Bronchial epithelial cell (primary cell): ENCODE results near the gene TECPR2. TPM values are rescaled to one million over a fixed set of nuclear protein-coding genes. Genes with fewer than 3 reads are reported as not detected.

Source experiments
- DNase-seq: peaks from one replicate; pipeline ENCODE4 v3.0.0-alpha.2; 2010; ENCODE audit warnings: low read depth
- FAIRE-seq: peaks from 2 replicates; lab custom pipeline; 2011; peaks lifted over from hg19 to GRCh38; lab: Jason Lieb, UNC
- H3K27me3 ChIP-seq: 2 replicates; pipeline ENCODE4 v1.5.1; 2011; ENCODE audit warnings: low read length; ENCODE audit not compliant: control insufficient read depth, insufficient read depth
- H3K36me3 ChIP-seq: 2 replicates; pipeline ENCODE4 v1.5.1; 2011; ENCODE audit warnings: low read length; ENCODE audit not compliant: control insufficient read depth, insufficient read depth
- H3K4me3 ChIP-seq: 2 replicates; pipeline ENCODE4 v1.5.1; 2011; ENCODE audit warnings: mild to moderate bottlenecking, low read depth, low read length, control low read depth
- total RNA-seq: library from RNA; depleted of rRNA; stranded (reverse); fragments of >200 nt; gene quantifications from 2 replicates; pipeline ENCODE4 v1.2.1, GENCODE V29; 2014
- TF ChIP-seq, protein P1 (sequence below): IDR thresholded peaks from 2 replicates; pipeline ENCODE4 v1.5.1; 2011; ENCODE audit warnings: mild to moderate bottlenecking, moderate library complexity, low read length, control low read depth, inconsistent platforms; ENCODE audit not compliant: insufficient read depth, severe bottlenecking

TECPR2 gene
- total RNA-seq, 1 donor from 2014 or later: 4.7 TPM

DNA sequence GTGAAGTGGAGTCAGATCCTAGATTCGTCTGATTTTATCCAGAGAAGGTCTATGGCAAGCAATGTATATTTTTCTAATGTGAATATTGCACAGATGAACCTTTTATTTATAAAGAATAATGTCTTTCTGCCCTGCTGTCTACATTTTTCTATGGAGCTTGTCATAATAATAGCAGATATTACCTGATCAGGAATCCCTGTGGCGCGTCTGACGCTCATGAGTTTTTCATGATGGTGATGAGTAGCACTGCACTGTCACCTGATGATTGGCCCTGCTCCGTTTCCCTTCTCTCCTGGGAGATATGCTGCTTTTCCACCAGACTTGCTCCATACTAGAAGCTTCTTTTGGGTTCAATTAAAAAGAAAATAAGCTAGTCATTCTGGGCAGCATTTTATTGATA is 20.5 kb upstream of the TECPR2 start:
- Histone ChIP-seq H3K36me3 (peaks cover 18% of the 10 kb centered on the region), H3K27me3 (no peaks in the 10 kb centered on the region), H3K4me3 (no peak overlapping the region)
- TF ChIP-seq, protein P1, sequence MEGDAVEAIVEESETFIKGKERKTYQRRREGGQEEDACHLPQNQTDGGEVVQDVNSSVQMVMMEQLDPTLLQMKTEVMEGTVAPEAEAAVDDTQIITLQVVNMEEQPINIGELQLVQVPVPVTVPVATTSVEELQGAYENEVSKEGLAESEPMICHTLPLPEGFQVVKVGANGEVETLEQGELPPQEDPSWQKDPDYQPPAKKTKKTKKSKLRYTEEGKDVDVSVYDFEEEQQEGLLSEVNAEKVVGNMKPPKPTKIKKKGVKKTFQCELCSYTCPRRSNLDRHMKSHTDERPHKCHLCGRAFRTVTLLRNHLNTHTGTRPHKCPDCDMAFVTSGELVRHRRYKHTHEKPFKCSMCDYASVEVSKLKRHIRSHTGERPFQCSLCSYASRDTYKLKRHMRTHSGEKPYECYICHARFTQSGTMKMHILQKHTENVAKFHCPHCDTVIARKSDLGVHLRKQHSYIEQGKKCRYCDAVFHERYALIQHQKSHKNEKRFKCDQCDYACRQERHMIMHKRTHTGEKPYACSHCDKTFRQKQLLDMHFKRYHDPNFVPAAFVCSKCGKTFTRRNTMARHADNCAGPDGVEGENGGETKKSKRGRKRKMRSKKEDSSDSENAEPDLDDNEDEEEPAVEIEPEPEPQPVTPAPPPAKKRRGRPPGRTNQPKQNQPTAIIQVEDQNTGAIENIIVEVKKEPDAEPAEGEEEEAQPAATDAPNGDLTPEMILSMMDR: no peak
- FAIRE-seq (no peak), DNase-seq (no peak)

DNA sequence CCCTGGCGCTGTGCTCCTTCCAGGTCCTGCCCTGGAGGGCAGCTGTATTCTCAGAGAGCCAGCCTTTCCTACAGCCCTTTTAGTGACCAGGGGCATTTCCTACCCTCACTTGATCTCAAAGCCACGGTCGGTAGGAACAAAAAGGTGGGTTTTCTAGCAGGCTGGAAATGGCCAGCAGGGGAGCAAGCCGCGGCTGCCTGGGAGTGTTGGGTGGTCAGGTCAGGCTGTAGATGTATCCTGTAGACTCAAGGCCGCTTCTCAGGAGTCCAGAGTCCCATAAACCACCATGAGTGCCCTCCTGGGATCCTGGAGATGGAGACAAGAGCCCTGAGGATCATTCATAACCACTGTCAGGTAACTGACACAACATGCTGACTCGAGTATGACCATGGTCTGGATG is 18.7 kb upstream of the TECPR2 start:
- TF ChIP-seq, protein P1: no peak
- H3K36me3 ChIP-seq: peaks cover 14% of the 10 kb centered on the region
- no peak for FAIRE-seq

DNA sequence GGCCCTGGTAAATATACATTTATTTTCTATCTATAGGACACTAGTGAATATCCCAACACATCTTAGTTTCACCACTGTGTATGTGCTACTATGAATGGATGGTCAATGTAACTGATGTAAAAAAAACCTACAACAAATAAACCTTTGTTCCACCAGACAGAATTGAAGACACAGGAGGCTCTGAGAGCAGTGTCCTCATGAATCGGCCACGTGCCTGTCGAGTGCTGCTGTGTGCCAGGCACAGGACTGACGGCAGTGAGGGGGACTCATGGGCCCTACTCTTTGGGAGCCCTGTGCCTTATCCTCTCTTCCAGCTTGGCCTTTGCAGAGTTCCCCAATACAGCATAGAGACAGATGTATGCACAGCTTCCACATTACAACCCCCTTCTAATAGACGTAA is 18.3 kb upstream of the TECPR2 start:
- H3K36me3 ChIP-seq: peaks cover 12% of the 10 kb centered on the region
- TF ChIP-seq, protein P1: no peak
- peak; percentile 84 for FAIRE-seq

More for the DNA sequence above, 18.7 kb upstream of the TECPR2 start:
- Histone ChIP-seq H3K4me3 (no peak overlapping the region), H3K27me3 (no peaks in the 10 kb centered on the region)
- no peak for DNase-seq

DNA sequence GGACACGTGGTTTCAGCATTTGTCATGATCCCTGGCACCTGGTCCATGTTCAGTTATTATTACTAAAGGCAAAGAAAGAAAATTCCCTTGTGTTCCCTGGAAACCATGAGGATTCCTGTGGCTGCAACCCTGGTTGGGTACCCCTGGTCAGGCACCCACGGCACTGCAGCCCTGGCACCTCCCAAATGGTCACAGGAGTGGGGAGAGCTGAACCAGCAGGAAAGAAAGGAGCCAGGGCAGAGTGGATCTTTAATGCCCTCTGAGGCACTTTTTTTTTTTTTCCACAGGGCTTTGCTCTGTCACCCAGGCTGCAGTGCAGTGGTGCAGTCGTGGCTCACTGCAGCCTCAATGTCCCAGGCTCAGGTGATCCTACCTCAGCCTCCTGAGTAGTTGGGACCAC is 17.5 kb upstream of the TECPR2 start:
- H3K4me3 ChIP-seq: no peak overlapping the region
- no peak for FAIRE-seq
- H3K36me3 ChIP-seq: peaks cover 12% of the 10 kb centered on the region
- TF ChIP-seq, protein P1: no peak
- no peak for DNase-seq
- H3K27me3 ChIP-seq: no peaks in the 10 kb centered on the region

More for the DNA sequence above, 18.3 kb upstream of the TECPR2 start:
- DNase-seq: no peak
- Histone ChIP-seq H3K27me3 (no peaks in the 10 kb centered on the region), H3K4me3 (no peak overlapping the region)

DNA sequence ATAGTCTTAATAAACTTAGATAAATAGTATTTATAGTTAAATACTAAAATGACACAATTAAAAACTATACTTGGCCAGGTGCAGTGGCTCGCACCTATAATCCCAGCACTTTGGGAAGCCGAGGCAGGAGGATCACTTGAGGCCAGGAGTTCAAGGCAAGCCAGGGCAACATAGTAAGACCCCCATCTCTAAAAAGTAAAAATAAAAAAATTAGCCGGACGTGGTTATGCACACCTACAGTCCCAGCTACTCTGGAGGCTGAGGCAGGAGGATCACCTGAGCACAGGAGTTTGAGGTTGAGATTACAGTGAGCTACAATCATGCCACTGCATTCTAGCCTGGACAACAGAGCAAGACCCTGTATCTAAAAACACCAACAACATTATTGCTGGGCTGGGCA is 16.1 kb upstream of the TECPR2 start:
- TF ChIP-seq, protein P1: no peak
- Histone ChIP-seq H3K4me3 (no peak overlapping the region), H3K27me3 (no peaks in the 10 kb centered on the region), H3K36me3 (peaks cover 10% of the 10 kb centered on the region)
- FAIRE-seq (no peak), DNase-seq (no peak)

DNA sequence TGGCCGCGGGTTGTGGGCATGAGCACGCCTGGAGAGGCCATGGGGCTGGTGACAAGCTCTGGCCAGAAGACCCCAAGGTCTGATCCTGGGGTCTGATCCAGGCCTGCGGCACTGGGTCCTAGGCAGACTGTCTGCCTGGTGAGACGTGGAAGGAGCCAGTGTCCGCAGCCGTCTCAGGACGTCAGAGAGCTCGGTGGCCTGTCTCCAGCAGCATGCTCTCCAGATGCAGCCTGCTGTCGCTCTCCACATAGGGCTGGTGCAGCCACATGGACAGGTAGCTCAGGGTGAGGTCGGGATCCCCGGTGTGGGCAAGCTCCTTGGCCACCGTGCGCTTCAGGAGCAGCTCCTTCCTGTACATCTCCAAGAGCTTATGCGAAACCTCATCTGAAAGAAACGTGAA is 14.4 kb upstream of the TECPR2 start:
- DNase-seq: no peak
- Histone ChIP-seq H3K36me3 (peaks cover 10% of the 10 kb centered on the region), H3K4me3 (no peak overlapping the region), H3K27me3 (no peaks in the 10 kb centered on the region)
- FAIRE-seq: no peak
- TF ChIP-seq, protein P1: no peak
